Choroid plexus epithelial cell (primary cell): ENCODE data around the gene STEAP1.

Experiments
- DNase-seq: peaks from one replicate; pipeline ENCODE4 v3.0.0-alpha.2; 2010; ENCODE audit warnings: low read depth
- H3K4me3 ChIP-seq: 2 replicates; pipeline ENCODE4 v1.5.1; 2011; ENCODE audit warnings: low read depth, mild to moderate bottlenecking, control low read depth, low read length, moderate library complexity
- CTCF ChIP-seq: conservative IDR thresholded peaks from 2 replicates; pipeline ENCODE4 v1.5.1; 2011; ENCODE audit warnings: low read depth, mild to moderate bottlenecking, control low read depth, inconsistent platforms, low read length, moderate library complexity

Gene STEAP1

GRCh38 chr7:90169891-90170290 lies 15.6 kb downstream of the STEAP1 start:
- no peak for TF ChIP-seq CTCF
- DNase-seq, result no peak
- no peak overlapping the region for H3K4me3 ChIP-seq

- no peak for DNase-seq
- no peak overlapping the region for H3K4me3 ChIP-seq
- no peak for TF ChIP-seq CTCF
Observed at GRCh38 chr7:90172121-90172520, 17.9 kb downstream of the STEAP1 start.

GRCh38 chr7:90172624-90173023 lies 18.4 kb downstream of the STEAP1 start:
- no peak for TF ChIP-seq CTCF
- H3K4me3 ChIP-seq, result no peak overlapping the region
- DNase-seq, result no peak

- peak; percentile 78 for DNase-seq
- no peak for TF ChIP-seq CTCF
Observed at GRCh38 chr7:90173127-90173844, 19.0 kb downstream of the STEAP1 start.

GRCh38 chr7:90175667-90176066 lies 21.4 kb downstream of the STEAP1 start:
- DNase-seq, result no peak
- H3K4me3 ChIP-seq, result no peak overlapping the region
- no peak for TF ChIP-seq CTCF

More at GRCh38 chr7:90173127-90173844, 19.0 kb downstream of the STEAP1 start:
- H3K4me3 ChIP-seq, result no peak overlapping the region

- no peak overlapping the region for H3K4me3 ChIP-seq
- no peak for DNase-seq
- TF ChIP-seq CTCF, result no peak
Observed at GRCh38 chr7:90176195-90176594, 21.9 kb downstream of the STEAP1 start.

GRCh38 chr7:90178166-90178565 lies 23.9 kb downstream of the STEAP1 start:
- TF ChIP-seq CTCF, result no peak

More at GRCh38 chr7:90178166-90178565, 23.9 kb downstream of the STEAP1 start:
- no peak overlapping the region for H3K4me3 ChIP-seq
- DNase-seq, result no peak
